Pancreas (tissue), 10 donors: ENCODE data around the gene TATDN2. TPM values are rescaled to one million over a fixed set of nuclear protein-coding genes. Genes with fewer than 3 reads are reported as not detected.

Source experiments
- ATAC-seq, 4 donors: fragments of 200-7000 bp; cut with Tn5 transposase; one replicate each; pipeline versions ENCODE4 v1.8.0 to v1.9.1; 2020; ENCODE audit warnings: mild to moderate bottlenecking in 4 of 4, moderate library complexity in 4 of 4
- DNase-seq, 6 donors: peaks; one replicate each; pipeline ENCODE4 v3.0.0-alpha.2; 2020
- FAIRE-seq: peaks from 2 replicates; lab custom pipeline; 2012; peaks lifted over from hg19 to GRCh38; lab: Jason Lieb, UNC
- H3K27ac ChIP-seq, 4 donors: fragments of 200-600 bp; sonication (generic); 1 replicate in 3 of 4; 2 replicates in 1 of 4; pipeline versions ENCODE4 v1.5.0 to v1.8.0; 2020
- H3K27me3 ChIP-seq, 4 donors: fragments of 200-600 bp; one replicate each; pipeline ENCODE4 v1.8.0; 2021
- H3K36me3 ChIP-seq, 3 donors: fragments of 200-600 bp; sonication (generic) in 1 of 3; one replicate each; pipeline versions ENCODE4 v1.5.0 to v1.8.0; 2020 to 2021
- H3K4me1 ChIP-seq, 3 donors: fragments of 200-600 bp; one replicate each; pipeline ENCODE4 v1.8.0; 2021
- H3K4me3 ChIP-seq, 4 donors: fragments of 200-600 bp; sonication (generic) in 2 of 4; one replicate each; pipeline versions ENCODE4 v1.5.0 to v1.8.0; 2020 to 2021
- H3K9me3 ChIP-seq, 4 donors: fragments of 200-600 bp; one replicate each; pipeline ENCODE4 v1.8.0; 2021
- WGBS, 2 donors: extraction: QIAGEN DNeasy Blood & Tissue Kit; methylation state at CpG; one replicate each; pipeline ENCODE4 v1.1.7; 2013; 5-methylcytosine and 5-hydroxymethylcytosine counted together
- intact Hi-C, 3 donors: fragments of 100-400 bp; cut with DNase I; formaldehyde crosslinking; loops; one replicate each; pipeline versions ENCODE4 v1.11.1 to v1.14.2; 2022
- polyA plus RNA-seq, 2 donors: library from polyadenylated mRNA; stranded (reverse); fragments of 200-250 nt; gene quantifications; one replicate each; pipeline ENCODE4 v1.2.3, GENCODE V29; 2013
- total RNA-seq, 6 donors: library from RNA; stranded (reverse); fragmentation: NEBNext Ultra II Directional in 4 of 6; extraction: Animal tissue kit (Norgen Biotek cat#: 25700) in 4 of 6; gene quantifications; one replicate each; pipeline versions ENCODE4 v1.2.1 to v1.2.4, GENCODE V29; 2021 to 2023
- TF ChIP-seq, protein P1 (sequence below), 4 donors: fragments of 200-600 bp; sonication (generic) in 3 of 4; IDR thresholded peaks; one replicate each; pipeline versions ENCODE4 v1.5.0 to v1.8.0; 2021; ENCODE audit warnings: antibody characterized with exemption in 4 of 4
- donor health status: healthy with polysubstance abuse.
- donor health status: DM: no; HTN: no; CAD: no; lungs with moderate emphysema.
- donor health status: DM: no; HTN: no; CAD: no.
- donor health status: control.
- donor health status: control.
- donor health status: Bipolar disorder and iron deficiency.
- donor health status: DM: yes; HTN: yes; CAD: no.
- donor health status: DM: no; HTN: no; CAD: no.
- donor health status: DM: no; HTN: no; CAD: no.
- donor health status: DM: yes; HTN: yes; CAD: no.

The TATDN2 gene
- total and polyA plus RNA-seq, 8 donors, result 9.2 to 23.1 (median 15.1) TPM

GRCh38 chr3:10312861-10313260, 64.6 kb downstream of the TATDN2 start:
- no peak for ATAC-seq
- TF ChIP-seq, protein P1, sequence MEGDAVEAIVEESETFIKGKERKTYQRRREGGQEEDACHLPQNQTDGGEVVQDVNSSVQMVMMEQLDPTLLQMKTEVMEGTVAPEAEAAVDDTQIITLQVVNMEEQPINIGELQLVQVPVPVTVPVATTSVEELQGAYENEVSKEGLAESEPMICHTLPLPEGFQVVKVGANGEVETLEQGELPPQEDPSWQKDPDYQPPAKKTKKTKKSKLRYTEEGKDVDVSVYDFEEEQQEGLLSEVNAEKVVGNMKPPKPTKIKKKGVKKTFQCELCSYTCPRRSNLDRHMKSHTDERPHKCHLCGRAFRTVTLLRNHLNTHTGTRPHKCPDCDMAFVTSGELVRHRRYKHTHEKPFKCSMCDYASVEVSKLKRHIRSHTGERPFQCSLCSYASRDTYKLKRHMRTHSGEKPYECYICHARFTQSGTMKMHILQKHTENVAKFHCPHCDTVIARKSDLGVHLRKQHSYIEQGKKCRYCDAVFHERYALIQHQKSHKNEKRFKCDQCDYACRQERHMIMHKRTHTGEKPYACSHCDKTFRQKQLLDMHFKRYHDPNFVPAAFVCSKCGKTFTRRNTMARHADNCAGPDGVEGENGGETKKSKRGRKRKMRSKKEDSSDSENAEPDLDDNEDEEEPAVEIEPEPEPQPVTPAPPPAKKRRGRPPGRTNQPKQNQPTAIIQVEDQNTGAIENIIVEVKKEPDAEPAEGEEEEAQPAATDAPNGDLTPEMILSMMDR (IDR thresholded peaks at IDR 0.05), result no peak
- DNase-seq, result no peak
- Histone ChIP-seq H3K27ac (no peak overlapping the region), H3K27me3 (no peaks in the 10 kb centered on the region), H3K4me1 (no peaks in the 10 kb centered on the region), H3K9me3 (no peaks in the 10 kb centered on the region), H3K4me3 (no peak overlapping the region), H3K36me3 (peaks cover 0 to 67% (median 39%) of the 10 kb centered on the region in 3 donors)
- FAIRE-seq, result no peak
- WGBS, 2 donors, result 66% methylated on average over 3 of the region's 3 CpGs
- intact Hi-C loops, result no loop called here

DNA sequence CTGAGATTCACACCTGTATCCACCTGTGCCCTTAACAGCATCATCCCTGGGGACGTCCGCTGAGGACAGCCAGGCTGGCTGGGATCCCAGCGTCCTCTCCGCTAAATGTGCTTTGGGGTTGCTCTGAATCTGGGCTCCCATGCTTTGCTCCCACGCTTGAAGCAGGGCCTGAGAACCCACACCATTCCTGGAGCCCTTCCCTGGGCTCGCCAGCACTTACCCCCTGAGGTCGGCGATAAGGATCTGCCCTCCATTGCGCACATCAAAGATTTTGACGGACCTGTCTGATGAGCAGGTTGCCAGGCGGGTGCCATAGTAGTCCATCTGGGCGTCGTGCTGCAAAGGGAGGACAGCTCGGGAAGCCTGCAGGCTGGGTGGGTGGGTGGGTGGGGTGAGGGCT, 66.8 kb downstream of the TATDN2 start:
- TF ChIP-seq, protein P1 (IDR thresholded peaks at IDR 0.05), result no peak
- no peaks in the 10 kb centered on the region for H3K9me3 ChIP-seq
- H3K4me3 ChIP-seq, result no peak overlapping the region
- peaks cover 0 to 54% (median 35%) of the 10 kb centered on the region in 3 donors for H3K36me3 ChIP-seq
- intact Hi-C loops, result no loop called here
- no peaks in the 10 kb centered on the region for H3K27me3 ChIP-seq
- no peak overlapping the region for H3K27ac ChIP-seq
- ATAC-seq (no peak), DNase-seq (no peak), FAIRE-seq (no peak)
- 86 to 88% methylated on average over 14 of the region's 14 CpGs for WGBS, 2 donors
- H3K4me1 ChIP-seq, result no peaks in the 10 kb centered on the region

DNA sequence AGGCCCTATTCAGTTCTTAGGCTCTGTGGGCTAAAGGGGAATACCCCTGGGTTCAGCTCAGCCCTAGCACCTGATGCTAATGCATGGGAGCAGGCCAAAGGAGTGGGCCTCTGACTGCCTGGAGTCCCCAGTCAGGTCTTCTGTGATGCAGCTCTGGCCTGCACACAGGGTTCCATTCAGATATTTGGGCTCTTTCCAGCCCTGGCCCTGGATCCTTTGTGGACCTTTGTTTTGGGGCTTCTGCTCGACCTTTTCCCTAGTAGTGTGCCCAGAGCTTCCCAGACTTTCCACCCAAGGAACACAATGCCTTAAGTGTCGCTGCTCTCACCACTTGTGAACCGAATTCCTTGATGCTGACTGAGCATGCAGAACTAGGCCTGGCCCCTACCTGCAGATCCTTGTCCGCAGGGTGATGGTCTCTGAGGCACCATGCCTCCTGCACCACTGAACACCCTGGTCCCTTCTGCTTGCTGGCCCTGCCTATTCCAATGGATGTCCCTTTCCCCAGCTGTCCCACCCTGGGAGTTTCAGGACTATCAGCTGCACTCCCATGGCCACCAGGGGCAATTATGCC, 67.6 kb downstream of the TATDN2 start:
- Histone ChIP-seq H3K36me3 (peaks cover 0 to 49% (median 29%) of the 10 kb centered on the region in 3 donors), H3K9me3 (no peaks in the 10 kb centered on the region), H3K4me1 (no peaks in the 10 kb centered on the region), H3K27me3 (no peaks in the 10 kb centered on the region), H3K4me3 (no peak overlapping the region), H3K27ac (no peak overlapping the region)
- FAIRE-seq (no peak), ATAC-seq (no peak), DNase-seq (no peak)
- TF ChIP-seq, protein P1 (IDR thresholded peaks at IDR 0.05), result no peak
- intact Hi-C loops, result no loop called here
- 90 to 92% methylated on average over 4 of the region's 4 CpGs for WGBS, 2 donors

DNA sequence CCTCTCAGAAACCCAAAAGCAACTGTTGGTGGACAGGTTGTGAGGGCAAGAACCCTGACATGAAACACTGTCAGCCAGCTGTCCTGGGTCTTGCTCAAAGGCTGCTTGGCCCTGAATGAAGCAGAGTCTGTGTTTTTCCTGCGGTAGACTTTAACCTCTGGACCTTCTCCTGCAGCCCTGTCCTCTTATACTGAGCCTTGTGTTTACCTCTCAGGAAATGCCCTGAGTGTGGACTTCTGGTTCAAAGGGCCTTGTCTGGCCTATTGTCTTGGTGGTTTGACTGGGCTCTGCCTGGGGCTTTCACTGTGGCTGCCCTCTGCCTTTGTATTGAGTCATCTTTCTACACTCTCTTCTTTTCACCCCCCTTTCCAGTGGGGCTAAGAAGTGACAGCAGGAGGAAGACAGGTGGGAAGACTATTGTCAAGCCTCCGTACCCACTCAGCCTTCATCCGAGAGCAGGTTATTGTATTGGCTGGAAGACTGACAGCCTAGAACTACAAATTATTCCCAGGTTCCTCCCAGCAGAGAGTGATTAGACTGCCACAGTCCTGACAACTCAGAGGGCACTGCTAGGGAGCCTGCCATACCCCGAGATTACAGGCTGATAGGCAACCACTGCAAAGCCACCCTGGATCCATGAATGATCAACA, 69.2 kb downstream of the TATDN2 start:
- ATAC-seq (no peak), FAIRE-seq (no peak), DNase-seq (no peak)
- intact Hi-C loops, result no loop called here
- no peak overlapping the region for H3K27ac ChIP-seq
- 78 to 84% methylated on average over 4 of the region's 4 CpGs for WGBS, 2 donors
- no peaks in the 10 kb centered on the region for H3K4me1 ChIP-seq
- TF ChIP-seq, protein P1 (IDR thresholded peaks at IDR 0.05), result no peak
- no peaks in the 10 kb centered on the region for H3K9me3 ChIP-seq
- no peaks in the 10 kb centered on the region for H3K27me3 ChIP-seq
- peaks cover 0 to 35% (median 14%) of the 10 kb centered on the region in 3 donors for H3K36me3 ChIP-seq
- no peak overlapping the region for H3K4me3 ChIP-seq

- H3K27me3 ChIP-seq, result no peaks in the 10 kb centered on the region
- DNase-seq (no peak), ATAC-seq (no peak), FAIRE-seq (no peak)
- no peaks in the 10 kb centered on the region for H3K9me3 ChIP-seq
- H3K4me3 ChIP-seq, result no peak overlapping the region
- intact Hi-C loops, result no loop called here
- TF ChIP-seq, protein P1 (IDR thresholded peaks at IDR 0.05), result no peak
- WGBS, 2 donors, result 59 to 63% methylated on average over 3 of the region's 3 CpGs
- no peaks in the 10 kb centered on the region for H3K4me1 ChIP-seq
- peaks cover 0 to 30% (median 11%) of the 10 kb centered on the region in 3 donors for H3K36me3 ChIP-seq
- no peak overlapping the region for H3K27ac ChIP-seq
Measured at GRCh38 chr3:10317961-10318350, 69.7 kb downstream of the TATDN2 start.
